SK-N-SH treated with all-trans-retinoic acid at 6 μM for 48 hours (cell line): Measurements from ENCODE around the gene CCDC6.

Experiments
- ATAC-seq: fragments of 200-7000 bp; cut with Tn5 transposase; 3 replicates; pipeline ENCODE4 v1.9.1; 2020; ENCODE audit warnings: mild to moderate bottlenecking, moderate library complexity
- ARNTL ChIP-seq: fragments of 450-650 bp; formaldehyde crosslinking; IDR thresholded peaks from 2 replicates; pipeline ENCODE4 v1.5.0; 2020; ENCODE audit warnings: low read depth, mild to moderate bottlenecking, moderate library complexity, borderline replicate concordance
- ESRRG ChIP-seq: fragments of 250-450 bp; sonication (Bioruptor Pico); IDR thresholded peaks from 2 replicates; pipeline ENCODE4 v1.6.1; 2021; ENCODE audit warnings: mild to moderate bottlenecking
- OSR1 ChIP-seq: fragments of 250-450 bp; sonication (Bioruptor Pico); IDR thresholded peaks from 2 replicates; pipeline ENCODE4 v1.8.0; 2022; ENCODE audit warnings: moderate library complexity, mild to moderate bottlenecking, inconsistent platforms
- RARB ChIP-seq: fragments of 250-450 bp; sonication (Bioruptor Pico); IDR thresholded peaks from 2 replicates; pipeline ENCODE4 v1.8.0; 2021; ENCODE audit warnings: mild to moderate bottlenecking, moderate library complexity
- SNAI2 ChIP-seq: fragments of 250-450 bp; sonication (Bioruptor Pico); IDR thresholded peaks from 2 replicates; pipeline ENCODE4 v1.5.0; 2020; ENCODE audit warnings: mild to moderate bottlenecking, moderate library complexity
- TCF4 ChIP-seq: fragments of 250-450 bp; sonication (Bioruptor Pico); IDR thresholded peaks from 2 replicates; pipeline ENCODE4 v1.8.0; 2021; ENCODE audit warnings: mild to moderate bottlenecking, moderate library complexity, borderline replicate concordance
- TOX ChIP-seq: fragments of 250-450 bp; sonication (Bioruptor Pico); IDR thresholded peaks from 2 replicates; pipeline ENCODE4 v1.8.0; 2021; ENCODE audit warnings: mild to moderate bottlenecking, moderate library complexity, borderline replicate concordance
- ZFP3 ChIP-seq: fragments of 250-450 bp; sonication (Bioruptor Pico); IDR thresholded peaks from 2 replicates; pipeline ENCODE4 v1.5.0; 2020; ENCODE audit warnings: mild to moderate bottlenecking, moderate library complexity
- ZFP30 ChIP-seq: fragments of 450-650 bp; formaldehyde crosslinking; IDR thresholded peaks from 2 replicates; pipeline ENCODE4 v1.5.0; 2022; ENCODE audit warnings: mild to moderate bottlenecking, moderate library complexity
- ZNF565 ChIP-seq: fragments of 450-650 bp; formaldehyde crosslinking; conservative IDR thresholded peaks from 2 replicates; pipeline ENCODE4 v1.5.0; 2020; ENCODE audit warnings: low read depth, mild to moderate bottlenecking, moderate library complexity
- TF ChIP-seq, protein P1 (sequence below): fragments of 250-450 bp; sonication (Bioruptor Pico); IDR thresholded peaks from 2 replicates; pipeline ENCODE4 v1.5.1; 2020; ENCODE audit warnings: low read depth, mild to moderate bottlenecking, moderate library complexity
- TF ChIP-seq, protein P2 (sequence below): fragments of 250-450 bp; sonication (Bioruptor Pico); IDR thresholded peaks from 2 replicates; pipeline ENCODE4 v1.8.0; 2020; ENCODE audit warnings: mild to moderate bottlenecking, moderate library complexity, borderline replicate concordance
- TF ChIP-seq, protein P3 (sequence below): fragments of 250-450 bp; sonication (Bioruptor Pico); IDR thresholded peaks from 2 replicates; pipeline ENCODE4 v1.8.0; 2021; ENCODE audit warnings: low read depth, mild to moderate bottlenecking, moderate library complexity, borderline replicate concordance
- TF ChIP-seq, protein P4 (sequence below): fragments of 250-450 bp; sonication (Bioruptor Pico); IDR thresholded peaks from 2 replicates; pipeline ENCODE4 v1.5.1; 2021; ENCODE audit warnings: mild to moderate bottlenecking, moderate library complexity

CCDC6 gene

DNA sequence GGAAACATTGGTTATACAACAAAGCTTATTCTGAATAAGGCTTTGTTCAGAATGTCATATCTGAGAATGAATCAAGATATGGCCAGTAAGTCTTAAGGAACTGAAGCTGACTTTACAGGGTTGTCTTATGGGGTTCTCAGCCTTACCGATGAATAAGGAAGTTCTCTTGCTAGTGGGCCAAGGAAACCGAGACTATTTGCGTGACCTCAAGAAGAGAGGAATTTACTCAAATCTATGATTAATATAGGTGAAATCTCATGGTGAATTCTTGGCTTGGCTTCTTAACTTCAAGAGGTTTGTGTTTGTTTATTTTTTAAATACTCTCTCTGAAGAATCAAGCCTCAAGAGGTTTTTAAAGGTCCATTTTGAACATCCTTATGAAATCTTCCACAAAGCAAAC lies 148.4 kb downstream of the CCDC6 start:
- TF ChIP-seq ARNTL (CRISPR knock-in tag), result no peak
- no peak for TF ChIP-seq OSR1 (CRISPR knock-in tag)
- no peak for TF ChIP-seq ZFP3 (CRISPR knock-in tag)
- TF ChIP-seq, protein P1, sequence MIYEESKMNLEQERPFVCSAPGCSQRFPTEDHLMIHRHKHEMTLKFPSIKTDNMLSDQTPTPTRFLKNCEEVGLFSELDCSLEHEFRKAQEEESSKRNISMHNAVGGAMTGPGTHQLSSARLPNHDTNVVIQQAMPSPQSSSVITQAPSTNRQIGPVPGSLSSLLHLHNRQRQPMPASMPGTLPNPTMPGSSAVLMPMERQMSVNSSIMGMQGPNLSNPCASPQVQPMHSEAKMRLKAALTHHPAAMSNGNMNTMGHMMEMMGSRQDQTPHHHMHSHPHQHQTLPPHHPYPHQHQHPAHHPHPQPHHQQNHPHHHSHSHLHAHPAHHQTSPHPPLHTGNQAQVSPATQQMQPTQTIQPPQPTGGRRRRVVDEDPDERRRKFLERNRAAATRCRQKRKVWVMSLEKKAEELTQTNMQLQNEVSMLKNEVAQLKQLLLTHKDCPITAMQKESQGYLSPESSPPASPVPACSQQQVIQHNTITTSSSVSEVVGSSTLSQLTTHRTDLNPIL, result no peak
- TF ChIP-seq, protein P2, sequence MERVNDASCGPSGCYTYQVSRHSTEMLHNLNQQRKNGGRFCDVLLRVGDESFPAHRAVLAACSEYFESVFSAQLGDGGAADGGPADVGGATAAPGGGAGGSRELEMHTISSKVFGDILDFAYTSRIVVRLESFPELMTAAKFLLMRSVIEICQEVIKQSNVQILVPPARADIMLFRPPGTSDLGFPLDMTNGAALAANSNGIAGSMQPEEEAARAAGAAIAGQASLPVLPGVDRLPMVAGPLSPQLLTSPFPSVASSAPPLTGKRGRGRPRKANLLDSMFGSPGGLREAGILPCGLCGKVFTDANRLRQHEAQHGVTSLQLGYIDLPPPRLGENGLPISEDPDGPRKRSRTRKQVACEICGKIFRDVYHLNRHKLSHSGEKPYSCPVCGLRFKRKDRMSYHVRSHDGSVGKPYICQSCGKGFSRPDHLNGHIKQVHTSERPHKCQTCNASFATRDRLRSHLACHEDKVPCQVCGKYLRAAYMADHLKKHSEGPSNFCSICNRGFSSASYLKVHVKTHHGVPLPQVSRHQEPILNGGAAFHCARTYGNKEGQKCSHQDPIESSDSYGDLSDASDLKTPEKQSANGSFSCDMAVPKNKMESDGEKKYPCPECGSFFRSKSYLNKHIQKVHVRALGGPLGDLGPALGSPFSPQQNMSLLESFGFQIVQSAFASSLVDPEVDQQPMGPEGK, result no peak
- TF ChIP-seq ESRRG (CRISPR knock-in tag), result no peak
- TF ChIP-seq, protein P3, sequence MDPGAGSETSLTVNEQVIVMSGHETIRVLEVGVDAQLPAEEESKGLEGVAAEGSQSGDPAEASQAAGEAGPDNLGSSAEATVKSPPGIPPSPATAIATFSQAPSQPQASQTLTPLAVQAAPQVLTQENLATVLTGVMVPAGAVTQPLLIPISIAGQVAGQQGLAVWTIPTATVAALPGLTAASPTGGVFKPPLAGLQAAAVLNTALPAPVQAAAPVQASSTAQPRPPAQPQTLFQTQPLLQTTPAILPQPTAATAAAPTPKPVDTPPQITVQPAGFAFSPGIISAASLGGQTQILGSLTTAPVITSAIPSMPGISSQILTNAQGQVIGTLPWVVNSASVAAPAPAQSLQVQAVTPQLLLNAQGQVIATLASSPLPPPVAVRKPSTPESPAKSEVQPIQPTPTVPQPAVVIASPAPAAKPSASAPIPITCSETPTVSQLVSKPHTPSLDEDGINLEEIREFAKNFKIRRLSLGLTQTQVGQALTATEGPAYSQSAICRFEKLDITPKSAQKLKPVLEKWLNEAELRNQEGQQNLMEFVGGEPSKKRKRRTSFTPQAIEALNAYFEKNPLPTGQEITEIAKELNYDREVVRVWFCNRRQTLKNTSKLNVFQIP (CRISPR knock-in tag), result no peak
- TF ChIP-seq SNAI2 (CRISPR knock-in tag), result no peak
- no peak for TF ChIP-seq RARB (CRISPR knock-in tag)
- no peak for TF ChIP-seq ZFP30 (CRISPR knock-in tag)
- TF ChIP-seq, all 23 proteins: peak for 0
- ATAC-seq, result no peak

DNA sequence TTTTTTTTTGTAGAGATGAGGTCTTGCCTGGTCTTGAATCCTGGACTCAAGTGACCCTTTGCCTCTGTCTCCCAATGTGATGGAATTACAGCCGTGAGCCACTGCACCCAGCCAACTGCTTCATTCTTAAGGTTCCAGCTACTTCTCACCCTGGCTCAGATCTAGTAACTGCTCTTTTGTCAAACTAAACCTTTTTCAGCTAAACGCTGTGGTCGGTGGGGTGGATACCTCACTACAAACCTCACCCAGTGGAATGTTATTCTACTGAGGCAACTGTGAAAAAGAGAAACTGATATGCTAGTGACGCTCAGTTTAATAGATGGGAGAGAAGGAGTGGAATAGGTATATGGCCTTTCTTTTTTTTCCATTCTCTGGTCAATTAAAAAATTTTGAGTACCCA lies 151.4 kb downstream of the CCDC6 start:
- ATAC-seq, result no peak
- TF ChIP-seq TCF4 (CRISPR knock-in tag), result no peak
- no peak for TF ChIP-seq TOX
- TF ChIP-seq, protein P2, result no peak
- TF ChIP-seq, protein P3 (CRISPR knock-in tag), result no peak
- no peak for TF ChIP-seq OSR1 (CRISPR knock-in tag)

DNA sequence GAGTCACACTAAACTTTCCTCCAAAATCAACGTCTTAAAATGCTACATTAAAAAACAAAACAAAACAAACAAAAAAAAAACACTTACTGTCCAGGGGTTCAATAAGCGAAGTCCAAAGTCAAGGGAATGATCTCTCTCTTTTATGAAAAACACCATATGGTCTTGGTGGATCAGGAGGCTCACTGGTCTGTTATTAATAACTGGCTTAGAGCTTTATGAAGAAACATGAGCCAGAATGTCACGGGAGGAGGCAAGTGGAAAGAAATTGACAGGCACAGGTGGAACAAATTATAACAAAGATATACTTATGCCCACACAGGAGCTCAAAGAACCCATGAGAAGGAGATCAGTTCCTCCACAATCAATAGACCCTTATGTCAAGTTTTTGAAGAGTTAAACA lies 153.1 kb downstream of the CCDC6 start, which contains the start of gene MRLN:
TSS of gene MRLN (minus strand) at position 189 of the 400 bp plus-strand sequence.
- ATAC-seq, result no peak; the same call in 2 of the 3 replicates
- TF ChIP-seq SNAI2 (CRISPR knock-in tag), result no peak
- TF ChIP-seq, protein P3 (CRISPR knock-in tag), result no peak
- TF ChIP-seq ZNF565 (CRISPR knock-in tag), result no peak
- TF ChIP-seq ARNTL (CRISPR knock-in tag), result no peak
- TF ChIP-seq, protein P2, result no peak
- TF ChIP-seq, protein P4, sequence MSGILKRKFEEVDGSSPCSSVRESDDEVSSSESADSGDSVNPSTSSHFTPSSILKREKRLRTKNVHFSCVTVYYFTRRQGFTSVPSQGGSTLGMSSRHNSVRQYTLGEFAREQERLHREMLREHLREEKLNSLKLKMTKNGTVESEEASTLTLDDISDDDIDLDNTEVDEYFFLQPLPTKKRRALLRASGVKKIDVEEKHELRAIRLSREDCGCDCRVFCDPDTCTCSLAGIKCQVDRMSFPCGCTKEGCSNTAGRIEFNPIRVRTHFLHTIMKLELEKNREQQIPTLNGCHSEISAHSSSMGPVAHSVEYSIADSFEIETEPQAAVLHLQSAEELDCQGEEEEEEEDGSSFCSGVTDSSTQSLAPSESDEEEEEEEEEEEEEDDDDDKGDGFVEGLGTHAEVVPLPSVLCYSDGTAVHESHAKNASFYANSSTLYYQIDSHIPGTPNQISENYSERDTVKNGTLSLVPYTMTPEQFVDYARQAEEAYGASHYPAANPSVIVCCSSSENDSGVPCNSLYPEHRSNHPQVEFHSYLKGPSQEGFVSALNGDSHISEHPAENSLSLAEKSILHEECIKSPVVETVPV (CRISPR knock-in tag), result no peak
- TF ChIP-seq, all 23 proteins: peak for 0
